ENCODE data around the gene KAT6B. TPM values are rescaled to one million over a fixed set of nuclear protein-coding genes. Genes with fewer than 3 reads are reported as not detected.

KAT6B gene
- total RNA-seq, 2 donors from 2014 or later, result 19.4 to 27.1 TPM

DNA sequence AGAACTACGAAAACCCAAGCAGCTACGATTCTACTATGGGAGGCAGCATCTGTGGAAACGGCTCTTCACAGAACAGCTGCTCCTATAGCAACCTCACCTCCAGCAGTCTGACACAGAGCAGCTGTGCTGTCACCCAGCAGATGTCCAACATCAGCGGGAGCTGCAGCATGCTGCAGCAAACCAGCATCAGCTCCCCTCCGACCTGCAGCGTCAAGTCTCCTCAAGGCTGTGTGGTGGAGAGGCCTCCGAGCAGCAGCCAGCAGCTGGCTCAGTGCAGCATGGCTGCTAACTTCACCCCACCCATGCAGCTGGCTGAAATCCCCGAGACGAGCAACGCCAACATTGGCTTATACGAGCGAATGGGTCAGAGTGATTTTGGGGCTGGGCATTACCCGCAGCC, 203.5 kb downstream of the KAT6B start:
- H3K27ac Mint-ChIP-seq, result peak overlapping the region; percentile 16 to 33
- ATAC-seq (no peak), DNase-seq (ENCODE audit: low spot score in 2 of 2) (no peak)
- H3K9me3 Mint-ChIP-seq, result peaks cover 3 to 5% of the 10 kb centered on the region in 2 donors
- peaks cover 13 to 20% of the 10 kb centered on the region in 2 donors for H3K36me3 Mint-ChIP-seq

DNA sequence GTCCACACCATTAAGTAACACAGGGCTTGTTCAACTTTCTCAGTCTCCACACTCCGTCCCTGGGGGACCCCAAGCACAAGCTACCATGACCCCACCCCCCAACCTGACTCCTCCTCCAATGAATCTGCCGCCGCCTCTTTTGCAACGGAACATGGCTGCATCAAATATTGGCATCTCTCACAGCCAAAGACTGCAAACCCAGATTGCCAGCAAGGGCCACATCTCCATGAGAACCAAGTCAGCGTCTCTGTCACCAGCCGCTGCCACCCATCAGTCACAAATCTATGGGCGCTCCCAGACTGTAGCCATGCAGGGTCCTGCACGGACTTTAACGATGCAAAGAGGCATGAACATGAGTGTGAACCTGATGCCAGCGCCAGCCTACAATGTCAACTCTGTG, 204.0 kb downstream of the KAT6B start:
- ATAC-seq (no peak), DNase-seq (ENCODE audit: low spot score in 2 of 2) (no peak)
- H3K36me3 Mint-ChIP-seq, result peaks cover 18 to 20% of the 10 kb centered on the region in 2 donors
- peaks cover 8 to 10% of the 10 kb centered on the region in 2 donors for H3K9me3 Mint-ChIP-seq
- peak overlapping the region in 1 of 2 donors; percentile 16 for H3K27ac Mint-ChIP-seq

DNA sequence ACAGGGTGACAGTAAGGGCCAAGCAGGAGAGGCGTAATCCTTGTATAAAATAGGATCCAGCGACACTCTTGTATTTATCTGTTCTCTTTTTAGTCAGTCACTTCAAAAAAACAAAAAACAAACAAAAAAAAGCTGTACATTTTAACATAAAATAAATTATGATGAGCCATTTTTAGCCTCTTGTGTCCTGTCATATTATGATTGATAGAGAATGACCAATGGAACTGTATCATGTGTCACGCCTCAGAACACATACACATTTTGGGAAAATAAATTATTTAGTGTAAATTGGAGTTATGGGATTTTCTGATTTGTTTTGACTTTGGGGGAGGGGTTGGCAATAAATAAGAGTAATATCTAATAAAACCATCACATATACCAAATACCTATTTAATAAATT, 205.7 kb downstream of the KAT6B start:
- Mint-ChIP-seq H3K36me3 (peaks cover 20 to 22% of the 10 kb centered on the region in 2 donors), H3K27ac (no peak overlapping the region), H3K9me3 (peaks cover 10 to 12% of the 10 kb centered on the region in 2 donors)
- ATAC-seq (no peak), DNase-seq (ENCODE audit: low spot score in 2 of 2) (no peak)

DNA sequence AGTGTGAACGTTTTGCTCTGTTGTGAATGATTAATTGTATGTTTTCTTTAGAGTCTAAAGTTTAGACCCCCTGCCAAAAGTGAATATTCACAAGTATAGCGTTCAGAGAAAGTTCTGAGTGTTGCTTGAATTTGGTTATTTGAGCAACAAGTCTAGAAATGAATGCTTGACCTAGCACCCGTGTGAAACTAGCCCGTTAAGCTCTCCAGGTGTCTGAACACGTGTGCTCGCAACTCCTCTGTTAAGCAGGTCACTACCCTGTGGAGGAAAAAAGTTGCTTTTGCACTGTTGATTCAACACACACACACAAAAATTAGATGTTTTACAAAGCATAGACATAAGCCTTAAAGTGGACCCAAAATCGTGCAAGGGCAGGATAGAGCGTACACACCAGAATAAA, 206.4 kb downstream of the KAT6B start:
- no peak overlapping the region for H3K27ac Mint-ChIP-seq
- ATAC-seq (no peak), DNase-seq (ENCODE audit: low spot score in 2 of 2) (no peak)
- H3K36me3 Mint-ChIP-seq, result peaks cover 20 to 22% of the 10 kb centered on the region in 2 donors
- H3K9me3 Mint-ChIP-seq, result peaks cover 10 to 12% of the 10 kb centered on the region in 2 donors

DNA sequence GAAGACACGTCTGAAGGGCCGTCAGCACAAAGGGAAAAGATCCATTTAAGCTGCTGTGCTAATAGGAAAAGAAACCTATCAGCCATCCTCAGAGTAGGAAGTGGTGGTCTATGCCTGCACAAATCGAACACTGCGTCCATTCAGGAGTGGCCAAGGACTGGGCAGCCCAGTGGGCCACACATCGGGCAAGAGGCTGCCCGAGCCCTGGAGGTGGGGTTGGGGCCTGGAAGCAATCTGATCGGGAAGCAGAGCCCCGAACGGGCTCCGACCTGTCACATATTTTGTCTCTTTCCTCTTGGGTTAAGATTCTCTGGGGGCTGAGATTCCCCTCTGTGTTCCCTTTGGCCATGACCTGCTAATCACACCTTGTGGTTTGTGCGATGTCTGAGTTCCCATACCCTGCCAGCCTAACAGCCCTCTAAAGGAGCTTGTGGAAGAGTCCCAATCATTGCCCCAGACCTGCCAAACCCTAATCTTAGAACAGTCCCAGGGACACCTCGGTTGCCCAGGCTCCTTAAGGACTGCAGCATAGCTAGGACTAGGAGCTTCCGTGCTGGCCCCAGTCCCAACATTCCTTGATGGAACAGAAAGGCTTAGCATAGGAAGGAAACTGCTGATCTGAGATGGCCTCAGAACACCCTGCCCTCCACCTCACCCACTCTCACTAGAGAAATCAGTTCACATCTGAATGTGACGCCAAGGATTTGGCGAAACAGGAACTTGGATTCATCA, 207.2 kb downstream of the KAT6B start:
- Mint-ChIP-seq H3K9me3 (peaks cover 10 to 12% of the 10 kb centered on the region in 2 donors), H3K27ac (peak overlapping the region; percentile 86 to 90), H3K36me3 (peaks cover 16 to 22% of the 10 kb centered on the region in 2 donors)
- ATAC-seq, result peak in 1 of 2 donors; percentile 11
- DNase-seq (ENCODE audit: low spot score in 2 of 2), result no peak

DNA sequence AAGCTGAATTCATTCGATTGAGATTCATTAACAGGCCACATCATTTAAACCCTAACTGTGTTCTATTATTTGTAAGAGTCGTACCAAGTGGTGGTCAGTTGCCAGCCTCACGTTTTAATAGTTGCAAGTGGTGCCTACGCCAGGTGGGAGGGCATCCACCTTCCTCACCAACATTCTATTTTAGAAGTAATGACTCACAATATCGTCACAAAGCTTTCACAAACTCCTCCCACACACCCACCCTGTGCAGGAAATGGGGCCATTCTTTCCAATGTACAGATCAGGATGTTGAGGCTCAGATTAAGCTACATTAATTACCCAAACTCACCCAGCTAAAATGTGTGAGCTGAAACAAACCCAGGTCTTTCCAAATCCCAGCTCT, 207.7 kb downstream of the KAT6B start:
- Mint-ChIP-seq H3K27ac (peak overlapping the region; percentile 86 to 90), H3K36me3 (peaks cover 13 to 22% of the 10 kb centered on the region in 2 donors), H3K9me3 (peaks cover 10 to 12% of the 10 kb centered on the region in 2 donors)
- peak in 1 of 2 donors; percentile 26 for DNase-seq (ENCODE audit: low spot score in 2 of 2)
- peak; percentile 79 to 80 for ATAC-seq

DNA sequence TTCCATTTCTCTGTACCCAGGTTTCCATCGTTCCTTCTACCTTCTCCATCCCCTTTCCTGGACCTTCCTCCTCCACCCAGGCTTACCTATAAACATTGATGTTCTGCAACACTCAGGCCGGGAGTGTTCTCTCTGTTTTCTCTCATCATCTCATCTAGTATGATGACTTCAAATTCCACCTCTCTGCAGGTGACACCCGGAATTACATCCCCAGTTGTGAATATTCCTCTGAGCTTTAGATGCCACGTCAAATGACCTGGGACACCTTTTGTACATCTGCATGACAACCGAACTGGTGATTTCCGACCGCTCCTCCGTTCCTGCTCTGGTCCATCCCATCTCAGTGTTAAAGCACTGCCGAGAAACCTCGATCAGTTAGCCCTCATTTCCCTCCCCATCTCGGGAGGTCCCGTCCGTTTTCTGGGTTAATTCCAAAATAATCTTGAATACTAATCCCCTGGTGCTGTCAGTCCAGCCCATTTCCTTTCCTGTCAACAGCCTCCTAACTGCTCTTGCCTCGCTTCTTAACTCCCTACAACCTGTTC, 208.4 kb downstream of the KAT6B start:
- Mint-ChIP-seq H3K36me3 (peaks cover 9 to 21% of the 10 kb centered on the region in 2 donors), H3K9me3 (peaks cover 10 to 12% of the 10 kb centered on the region in 2 donors), H3K27ac (peak overlapping the region; percentile 86 to 90)
- ATAC-seq, result no peak
- DNase-seq (ENCODE audit: low spot score in 2 of 2), result no peak

DNA sequence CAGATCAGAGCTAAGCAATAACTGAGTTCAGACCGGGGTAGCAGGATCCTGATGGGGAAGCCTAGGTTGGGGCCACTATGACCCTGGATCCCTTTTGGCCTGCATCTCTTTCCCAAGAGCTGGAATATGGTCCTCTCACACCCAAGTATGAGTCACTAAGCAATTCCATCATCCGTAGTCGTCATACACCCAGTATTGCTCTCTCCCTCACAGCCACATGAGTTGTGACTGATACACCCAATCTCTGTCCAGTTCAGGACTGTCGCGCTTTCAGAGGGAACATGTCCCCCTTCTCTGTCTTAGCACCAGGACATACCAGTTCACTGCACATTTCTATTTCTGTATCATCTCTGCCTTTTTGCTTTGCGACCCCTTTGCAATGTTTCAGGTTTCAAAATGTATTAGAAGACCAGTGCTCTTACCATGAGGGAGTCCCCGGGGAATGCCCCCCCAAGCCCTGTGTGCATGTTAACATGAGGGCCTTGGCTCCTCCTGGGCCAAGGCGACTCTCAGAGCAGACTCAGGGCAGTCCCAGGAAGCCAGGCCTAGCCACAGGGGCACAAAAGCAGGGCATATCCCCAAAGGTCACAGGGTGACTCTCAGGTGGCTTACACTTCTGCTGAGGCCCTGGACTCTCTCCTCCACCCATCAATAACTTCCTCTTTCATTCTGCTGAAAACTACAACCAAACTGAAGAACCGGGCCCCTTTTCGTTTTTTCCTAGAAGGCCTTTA, 209.7 kb downstream of the KAT6B start:
- Mint-ChIP-seq H3K9me3 (peaks cover 10 to 12% of the 10 kb centered on the region in 2 donors), H3K36me3 (peaks cover 0 to 14% of the 10 kb centered on the region in 2 donors), H3K27ac (peak overlapping the region; percentile 46 to 84)
- ATAC-seq (peak in 1 of 2 donors; percentile 87), DNase-seq (ENCODE audit: low spot score in 2 of 2) (peak in 1 of 2 donors; percentile 72)

DNA sequence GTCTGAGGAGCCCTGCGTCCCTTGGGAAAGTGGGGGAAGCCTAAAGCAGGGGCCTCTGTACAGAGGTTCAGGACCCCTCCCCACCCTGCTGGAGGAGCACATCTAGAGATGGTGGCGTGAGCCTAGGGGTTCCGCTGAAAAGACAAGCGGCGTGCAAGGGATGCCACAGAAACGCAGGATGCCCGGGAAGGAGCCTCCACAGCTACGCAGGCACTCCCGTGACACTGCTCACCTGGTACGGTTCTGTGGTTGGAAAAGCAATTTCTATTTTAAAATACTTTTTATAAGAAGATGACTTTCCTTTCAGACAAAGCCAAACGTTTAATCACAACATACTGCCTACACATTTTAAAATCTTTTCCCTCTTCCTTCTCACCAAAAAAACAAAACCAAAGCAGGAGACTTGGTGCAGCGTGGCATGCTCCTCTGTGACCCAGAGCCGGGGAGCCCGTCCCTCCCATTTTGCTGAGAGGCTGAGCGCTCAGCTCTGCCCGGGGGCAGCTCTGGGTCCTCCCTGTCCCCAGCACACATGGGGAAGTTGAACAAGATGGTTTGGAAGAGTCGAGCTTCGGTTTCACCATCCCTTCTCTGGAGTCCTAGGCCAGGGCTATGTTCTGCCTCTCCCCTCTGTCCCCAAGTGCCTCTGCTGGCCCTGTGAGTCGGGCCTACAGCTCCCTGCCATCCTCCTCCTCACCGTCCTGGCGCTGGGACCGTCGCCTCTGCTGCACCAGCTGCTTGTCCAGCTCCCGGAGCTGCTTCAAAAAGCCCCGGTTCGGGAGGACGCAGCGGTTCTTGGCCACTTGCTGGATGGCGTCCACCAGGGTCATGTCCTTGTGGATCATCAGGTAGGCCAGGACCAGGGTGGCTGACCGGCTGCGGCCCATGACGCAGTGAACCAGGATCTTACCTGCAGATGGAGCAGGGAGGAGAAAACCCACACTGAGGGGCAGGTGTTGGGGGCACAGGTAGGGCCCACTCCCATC, 211.1 kb downstream of the KAT6B start:
- DNase-seq (ENCODE audit: low spot score in 2 of 2) (no peak), ATAC-seq (no peak)
- Mint-ChIP-seq H3K9me3 (peaks cover 10 to 12% of the 10 kb centered on the region in 2 donors), H3K27ac (peak overlapping the region; percentile 23 to 46), H3K36me3 (peaks cover 0 to 14% of the 10 kb centered on the region in 2 donors)

DNA sequence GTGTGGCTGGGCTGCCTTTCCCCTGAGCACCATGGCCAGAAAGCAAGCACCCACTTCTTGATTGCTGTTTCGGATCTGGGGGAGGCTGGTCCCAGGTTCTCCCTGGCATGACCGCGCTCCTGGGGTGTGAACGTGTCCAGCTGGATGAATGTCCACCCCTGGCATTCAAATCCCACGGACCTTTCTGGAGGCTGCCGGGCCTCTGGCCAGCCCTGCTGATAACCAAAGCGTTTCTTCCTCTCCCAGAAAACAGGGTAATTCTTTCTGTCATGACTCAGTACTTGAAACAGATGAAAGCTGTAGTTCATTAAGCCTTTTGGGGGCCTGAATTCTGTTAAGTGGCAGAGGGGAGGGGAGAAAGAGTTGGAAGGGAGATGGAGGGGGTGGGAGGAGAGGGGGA, 211.9 kb downstream of the KAT6B start:
- DNase-seq (ENCODE audit: low spot score in 2 of 2), result no peak
- Mint-ChIP-seq H3K36me3 (peaks cover 0 to 14% of the 10 kb centered on the region in 2 donors), H3K9me3 (peaks cover 10 to 12% of the 10 kb centered on the region in 2 donors), H3K27ac (peak overlapping the region in 1 of 2 donors; percentile 46)
- ATAC-seq, result no peak

DNA sequence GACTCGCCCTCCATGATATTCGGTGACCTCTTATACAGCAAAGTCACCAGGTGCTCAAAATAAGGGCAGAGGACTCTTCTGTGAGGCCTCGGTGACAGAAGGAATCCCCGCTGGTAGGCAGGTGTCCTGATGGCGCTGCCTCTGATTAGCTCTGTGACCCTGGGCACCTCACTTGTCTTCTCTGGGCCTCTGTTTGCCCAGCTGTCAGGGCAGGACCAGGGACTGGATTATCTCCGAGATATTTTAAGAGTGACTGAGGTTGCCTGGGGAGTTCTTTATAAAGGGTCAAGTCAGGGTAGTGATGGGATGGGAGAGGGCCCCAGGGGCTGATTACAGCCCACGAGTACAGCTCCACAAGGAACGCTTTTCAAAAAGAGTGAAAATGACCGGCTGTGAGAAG, 214.2 kb downstream of the KAT6B start:
- peaks cover 0 to under 1% of the 10 kb centered on the region in 2 donors for H3K9me3 Mint-ChIP-seq
- peak overlapping the region in 1 of 2 donors; percentile 8 for H3K27ac Mint-ChIP-seq
- peaks cover 7 to 9% of the 10 kb centered on the region in 2 donors for H3K36me3 Mint-ChIP-seq
- DNase-seq (ENCODE audit: low spot score in 2 of 2), result no peak
- ATAC-seq, result no peak

DNA sequence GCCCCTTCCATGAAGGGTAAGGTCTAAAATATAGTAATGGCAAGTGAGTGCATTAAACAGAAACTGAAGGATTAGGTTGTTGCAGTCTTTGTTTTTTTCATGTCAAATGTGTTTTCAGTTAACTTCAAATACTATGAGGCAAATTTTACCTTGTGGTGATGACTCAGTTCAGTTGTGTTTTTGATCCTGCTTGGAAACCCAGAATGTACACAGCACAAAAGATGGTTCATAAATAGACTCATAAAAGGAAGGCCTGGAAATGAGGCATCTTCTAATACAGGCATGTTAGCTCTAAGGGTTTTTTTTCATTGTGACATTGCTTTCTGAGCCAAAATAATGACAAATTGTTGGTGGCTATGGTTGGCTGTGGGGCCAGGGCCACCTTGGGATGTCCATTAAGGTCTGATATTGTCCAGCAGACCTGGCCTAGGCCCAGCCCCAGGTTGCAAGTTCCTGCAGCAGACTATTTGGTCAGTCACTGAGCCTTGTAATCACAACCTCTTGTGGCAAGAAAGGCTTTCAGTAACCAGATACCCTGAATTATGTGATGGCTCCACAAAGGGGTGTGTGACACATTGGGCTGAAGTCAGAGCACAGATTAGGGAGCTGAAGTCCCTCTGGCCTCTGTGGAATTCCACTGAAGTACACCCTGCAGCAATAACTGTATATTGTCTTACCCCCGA, 216.0 kb downstream of the KAT6B start:
- ATAC-seq (peak; percentile 71 to 94), DNase-seq (ENCODE audit: low spot score in 2 of 2) (peak; percentile 21 to 31)
- no peaks in the 10 kb centered on the region for H3K9me3 Mint-ChIP-seq
- peak overlapping the region in 1 of 2 donors; percentile 88 for H3K27ac Mint-ChIP-seq
- H3K36me3 Mint-ChIP-seq, result peaks cover 6 to 9% of the 10 kb centered on the region in 2 donors

DNA sequence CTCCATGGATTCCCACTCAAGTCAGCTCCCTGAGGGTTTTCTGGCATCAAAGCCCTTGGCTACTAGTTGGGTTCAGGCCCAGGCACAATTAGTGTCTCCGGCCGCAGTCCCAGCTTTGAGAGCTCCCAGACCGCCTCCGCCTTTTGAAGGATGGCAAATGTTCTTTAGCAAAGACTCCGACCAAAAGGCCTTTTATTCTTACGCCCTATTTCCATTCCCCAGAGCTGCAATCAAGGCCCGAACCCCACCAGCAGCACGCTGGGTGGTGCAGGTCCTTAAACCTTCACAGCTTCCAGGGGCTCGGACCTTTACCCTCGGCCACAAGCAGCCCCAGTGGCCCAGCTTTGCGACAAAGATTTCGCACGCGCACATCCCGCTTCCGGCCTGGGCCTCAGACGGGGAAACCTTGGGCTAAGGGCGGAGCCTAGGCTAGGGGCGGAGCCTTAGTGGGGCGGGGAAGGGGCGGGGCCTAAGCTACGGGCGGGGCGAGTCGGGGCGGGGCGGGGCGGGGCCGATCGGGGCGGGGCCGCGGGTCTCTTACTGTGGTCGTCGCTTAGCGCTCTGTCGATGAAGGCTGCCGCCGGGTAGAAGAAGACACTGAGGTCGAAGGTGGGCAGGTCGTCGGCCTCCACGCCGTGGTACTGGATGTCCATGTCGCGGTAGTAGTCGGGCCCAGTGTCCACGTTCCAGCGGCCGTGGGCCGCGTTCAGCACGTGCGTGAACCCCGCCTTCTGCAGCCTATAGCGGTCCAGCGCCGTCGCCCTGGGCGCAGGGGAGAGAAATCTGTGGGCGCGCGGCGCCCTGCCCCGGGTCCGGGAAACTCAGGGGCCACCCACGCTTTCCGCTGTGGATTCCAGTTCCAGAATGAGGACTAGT, 217.1 kb downstream of the KAT6B start:
- peak overlapping the region in 1 of 2 donors; percentile 35 for H3K27ac Mint-ChIP-seq
- H3K36me3 Mint-ChIP-seq, result peaks cover 6 to 9% of the 10 kb centered on the region in 2 donors
- H3K9me3 Mint-ChIP-seq, result no peaks in the 10 kb centered on the region
- peak; percentile 12 to 40 for ATAC-seq
- peak in 1 of 2 donors; percentile 48 for DNase-seq (ENCODE audit: low spot score in 2 of 2)

DNA sequence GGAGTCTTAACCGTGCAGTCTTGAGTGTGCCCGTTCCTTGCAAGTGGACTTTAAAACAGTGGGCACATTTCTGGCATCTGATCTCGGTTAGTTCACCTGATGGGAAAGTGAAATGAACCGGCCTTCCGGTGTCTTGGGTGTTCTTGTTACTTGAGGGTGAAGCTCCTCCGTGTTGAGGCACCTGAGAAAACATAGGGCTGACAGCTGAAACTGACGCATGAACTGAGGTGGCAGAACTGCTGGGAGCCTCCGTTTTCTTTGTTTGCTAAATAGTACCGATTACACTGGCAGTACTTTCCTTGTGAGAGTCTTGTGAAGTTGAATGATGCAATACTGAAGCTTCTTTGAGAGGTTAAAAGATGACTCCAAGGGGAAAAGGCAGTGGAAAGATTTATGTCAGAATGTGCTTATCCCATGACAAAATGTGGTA, 222.3 kb downstream of the KAT6B start:
- Mint-ChIP-seq H3K27ac (peak overlapping the region in 1 of 2 donors; percentile 65), H3K9me3 (no peaks in the 10 kb centered on the region), H3K36me3 (peaks cover 6 to 9% of the 10 kb centered on the region in 2 donors)
- ATAC-seq (peak in 1 of 2 donors; percentile 61), DNase-seq (ENCODE audit: low spot score in 2 of 2) (peak in 1 of 2 donors; percentile 41)
